Stimulated activated CD8-positive, alpha-beta memory T cell treated with anti-CD3 and anti-CD28 coated beads, Interleukin-7, amount 100 ng/mL, for 24 hours (primary cell): ENCODE data around the gene SEL1L2.

Experiments used
- DNase-seq: peaks from one replicate; pipeline ENCODE4 v3.0.0-alpha.2; 2020; ENCODE audit warnings: low read depth

SEL1L2 gene

GRCh38 chr20:13813910-13814309 lies 176.5 kb downstream of the SEL1L2 start:
- no peak for DNase-seq

DNA sequence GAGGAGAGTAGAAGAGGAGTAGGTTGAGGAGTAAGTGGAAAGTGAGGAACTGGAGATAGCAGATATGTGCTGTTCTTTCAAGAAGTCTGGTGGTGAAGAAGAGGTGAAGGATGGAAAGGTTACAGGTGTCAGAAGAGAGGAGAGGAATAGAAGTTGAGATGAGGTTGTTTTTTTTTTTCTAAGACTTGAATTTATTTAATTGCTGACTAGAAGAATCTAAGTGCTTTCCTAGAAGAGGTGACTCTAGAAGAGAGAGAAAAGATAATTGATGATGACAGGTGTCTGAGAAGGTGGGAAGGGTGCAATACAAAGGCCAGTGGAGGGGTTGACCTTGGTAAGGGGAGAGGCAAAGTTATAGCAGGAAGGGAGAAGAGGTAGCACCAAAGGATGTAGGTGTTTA lies 180.0 kb downstream of the SEL1L2 start:
- DNase-seq: no peak

DNA sequence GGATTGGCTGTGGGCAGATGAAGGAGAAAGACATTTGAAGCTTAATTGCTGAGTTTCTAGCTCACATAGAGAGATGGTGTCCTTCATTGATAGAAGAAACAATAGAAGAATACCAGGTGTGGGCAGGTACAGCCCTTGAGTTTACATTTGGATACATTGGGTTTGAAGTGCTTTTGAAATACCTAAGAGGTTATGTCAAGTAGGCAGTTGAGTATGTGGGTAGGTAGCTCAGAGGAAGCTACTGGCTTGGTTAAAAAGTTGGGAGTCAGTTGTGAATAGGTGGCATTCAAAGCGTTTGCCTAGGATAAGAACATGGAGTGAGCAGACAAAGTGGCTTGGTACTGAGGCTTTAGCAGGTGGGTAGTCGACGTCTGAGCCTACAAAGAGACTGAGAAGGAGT lies 180.6 kb downstream of the SEL1L2 start:
- DNase-seq: no peak

GRCh38 chr20:13809373-13809772 lies 181.0 kb downstream of the SEL1L2 start:
- DNase-seq: no peak

GRCh38 chr20:13800728-13801134 lies 189.7 kb downstream of the SEL1L2 start:
- no peak for DNase-seq

GRCh38 chr20:13799974-13800373 lies 190.4 kb downstream of the SEL1L2 start:
- DNase-seq: no peak
